A549 (cell line): ENCODE results near the gene EARS2. TPM values are rescaled to one million over a fixed set of nuclear protein-coding genes. Genes with fewer than 3 reads are reported as not detected.

Experiments used
- ATAC-seq, 2 experiments: fragments of 200-7000 bp in 1 of 2; fragments of >200 bp in 1 of 2; cut with Nextera tagmentation in 1 of 2; cut with Tn5 transposase in 1 of 2; 3 replicates each; pipeline versions ENCODE4 v1.8.0 to v1.9.1; 2018 to 2020; ENCODE audit warnings: mild to moderate bottlenecking in 1 of 2, moderate library complexity in 1 of 2
- CTCF ChIA-PET: fragments of 300-600 bp; sonication (Branson Sonifier 250); formaldehyde crosslinking; extraction: SDS; loops from one replicate; lab custom pipeline; 2021; ENCODE audit warnings: antibody characterized with exemption, inconsistent platforms; lab: Yijun Ruan, JAX
- POLR2A ChIA-PET: fragments of 350-600 bp; formaldehyde crosslinking; extraction: SDS; loops from one replicate; lab custom pipeline; 2021; ENCODE audit warnings: antibody characterized with exemption, inconsistent platforms; lab: Yijun Ruan, JAX
- DNase-seq, 2 experiments: peaks; one replicate each; pipeline versions ENCODE4 v3.0.0 to v3.0.0-alpha.2; 2011 to 2016; ENCODE audit warnings: low read depth in 1 of 2, low spot score in 1 of 2
- FAIRE-seq: peaks from 2 replicates; lab custom pipeline; 2011; peaks lifted over from hg19 to GRCh38; lab: Jason Lieb, UNC
- H3K27ac ChIP-seq, 2 experiments: fragments of >200 bp; sonication (Bioruptor Twin); formaldehyde crosslinking; 3 replicates each; pipeline ENCODE4 v1.5.1; 2016 to 2017
- H3K4me1 ChIP-seq: fragments of >200 bp; sonication (Bioruptor Twin); formaldehyde crosslinking; 3 replicates; pipeline ENCODE4 v1.6.1; 2016
- H3K4me2 ChIP-seq: fragments of >200 bp; sonication (Bioruptor Twin); formaldehyde crosslinking; 3 replicates; pipeline ENCODE4 v1.6.1; 2016
- H3K4me3 ChIP-seq: fragments of >200 bp; sonication (Bioruptor Twin); formaldehyde crosslinking; 3 replicates; pipeline ENCODE4 v1.5.1; 2016
- H3K9me3 ChIP-seq: fragments of >200 bp; sonication (Bioruptor Twin); formaldehyde crosslinking; 3 replicates; pipeline ENCODE4 v1.6.1; 2016
- CBX8 ChIP-seq: fragments of 200-600 bp; sonication (generic); IDR thresholded peaks from 2 replicates; pipeline ENCODE4 v1.6.1; 2016
- CEBPB ChIP-seq, 2 experiments: fragments of >200 bp in 1 of 2; sonication (Bioruptor Twin) in 1 of 2; formaldehyde crosslinking in 1 of 2; IDR thresholded peaks; 2 replicates each; pipeline ENCODE4 v1.6.1; 2012 to 2016
- EP300 ChIP-seq, 2 experiments: fragments of >200 bp; sonication (Bioruptor Twin); formaldehyde crosslinking; IDR thresholded peaks; 2 replicates in 1 of 2; 3 replicates in 1 of 2; pipeline ENCODE4 v1.6.1; 2016 to 2017
- FOSL2 ChIP-seq, 2 experiments: fragments of 450-650 bp in 1 of 2; fragments of >200 bp in 1 of 2; sonication (Bioruptor Twin) in 1 of 2; formaldehyde crosslinking; IDR thresholded peaks; 2 replicates each; pipeline versions ENCODE4 v1.5.0 to v1.6.1; 2016 to 2020; ENCODE audit warnings: mild to moderate bottlenecking in 1 of 2, moderate library complexity in 1 of 2
- GATA3 ChIP-seq: IDR thresholded peaks from 2 replicates; pipeline ENCODE4 v1.6.1; 2012; ENCODE audit warnings: borderline replicate concordance
- HOXB13 ChIP-seq: fragments of 250-450 bp; sonication (Bioruptor Pico); IDR thresholded peaks from 2 replicates; pipeline ENCODE4 v1.5.0; 2020; ENCODE audit warnings: low read depth, mild to moderate bottlenecking, moderate library complexity
- HOXB5 ChIP-seq: fragments of 250-450 bp; sonication (Bioruptor Pico); IDR thresholded peaks from 2 replicates; pipeline ENCODE4 v1.5.0; 2020; ENCODE audit warnings: mild to moderate bottlenecking, moderate library complexity
- MAFK ChIP-seq: fragments of 450-650 bp; IDR thresholded peaks from 2 replicates; pipeline ENCODE4 v1.6.1; 2014; ENCODE audit not compliant: partially characterized antibody
- MAZ ChIP-seq: fragments of 150-350 bp; IDR thresholded peaks from 2 replicates; pipeline ENCODE4 v1.6.1; 2014; ENCODE audit warnings: antibody characterized with exemption, low read depth, low read length, borderline replicate concordance
- NPAS2 ChIP-seq: fragments of 250-450 bp; sonication (Bioruptor Pico); IDR thresholded peaks from 2 replicates; pipeline ENCODE4 v1.8.0; 2022; ENCODE audit warnings: mild to moderate bottlenecking, moderate library complexity, borderline replicate concordance
- RAD21 ChIP-seq, 2 experiments: fragments of >200 bp in 1 of 2; sonication (Bioruptor Twin) in 1 of 2; formaldehyde crosslinking in 1 of 2; IDR thresholded peaks in 1 of 2; conservative IDR thresholded peaks in 1 of 2; 2 replicates in 1 of 2; 3 replicates in 1 of 2; pipeline ENCODE4 v1.6.1; 2012 to 2018; ENCODE audit warnings: inconsistent platforms in 1 of 2
- RARB ChIP-seq: fragments of 250-450 bp; sonication (Bioruptor Pico); IDR thresholded peaks from 2 replicates; pipeline ENCODE4 v1.8.0; 2021; ENCODE audit warnings: mild to moderate bottlenecking, moderate library complexity
- RCOR1 ChIP-seq: fragments of 150-350 bp; IDR thresholded peaks from 2 replicates; pipeline ENCODE4 v1.6.1; 2014; ENCODE audit warnings: antibody characterized with exemption, low read length, low read depth
- RFX5 ChIP-seq: fragments of 450-650 bp; IDR thresholded peaks from 2 replicates; pipeline ENCODE4 v1.7.1; 2014; ENCODE audit warnings: antibody characterized with exemption, mild to moderate bottlenecking, moderate library complexity
- RNF2 ChIP-seq: fragments of 200-600 bp; sonication (generic); IDR thresholded peaks from 2 replicates; pipeline ENCODE4 v1.6.1; 2016; ENCODE audit warnings: low read depth, mild to moderate bottlenecking, antibody characterized with exemption, moderate library complexity, borderline replicate concordance
- SREBF2 ChIP-seq: fragments of 450-650 bp; IDR thresholded peaks from 2 replicates; pipeline ENCODE4 v1.6.1; 2014; ENCODE audit warnings: mild to moderate bottlenecking, moderate library complexity
- TFCP2L1 ChIP-seq: fragments of 250-450 bp; sonication (Bioruptor Pico); IDR thresholded peaks from 2 replicates; pipeline ENCODE4 v1.5.0; 2021; ENCODE audit warnings: mild to moderate bottlenecking
- ZC3H11A ChIP-seq: fragments of 450-650 bp; IDR thresholded peaks from 2 replicates; pipeline ENCODE4 v1.6.1; 2014; ENCODE audit warnings: antibody characterized with exemption, mild to moderate bottlenecking
- WGBS: methylation state at CpG from one replicate; pipeline ENCODE4 v1.1.6; 2017; ENCODE audit errors: missing lambda C conversion rate; 5-methylcytosine and 5-hydroxymethylcytosine counted together
- polyA plus RNA-seq, 4 experiments: library from polyadenylated mRNA; depleted of rRNA in 3 of 4; stranded (reverse); fragments of >200 nt; fragmentation: RNase III in 1 of 4; extraction: RNeasy Plus Mini Kit Qiagen cat#74134 plus additional on column Dnase treatment in 1 of 4; gene quantifications; 2 replicates in 3 of 4; 3 replicates in 1 of 4; pipeline ENCODE4 v1.2.3, GENCODE V29; 2011 to 2017
- TF ChIP-seq, protein P1 (sequence below): fragments of 200-600 bp; sonication (generic); IDR thresholded peaks from 2 replicates; pipeline ENCODE4 v1.6.1; 2016; ENCODE audit warnings: antibody characterized with exemption, mild to moderate bottlenecking, moderate library complexity
- TF ChIP-seq, protein P2 (sequence below): IDR thresholded peaks from 2 replicates; pipeline ENCODE4 v1.6.1; 2012
- TF ChIP-seq, protein P3 (sequence below): fragments of 150-350 bp; IDR thresholded peaks from 2 replicates; pipeline ENCODE4 v1.6.1; 2014; ENCODE audit warnings: low read depth, mild to moderate bottlenecking, low read length
- TF ChIP-seq, protein P4 (sequence below): fragments of 450-650 bp; IDR thresholded peaks from 2 replicates; pipeline ENCODE4 v1.6.1; 2014; ENCODE audit warnings: antibody characterized with exemption
- TF ChIP-seq, protein P5 (sequence below): fragments of >200 bp; sonication (Bioruptor Twin); formaldehyde crosslinking; IDR thresholded peaks from 2 replicates; pipeline ENCODE4 v1.6.1; 2016
- TF ChIP-seq, protein P6 (sequence below): fragments of >200 bp; sonication (Bioruptor Twin); formaldehyde crosslinking; IDR thresholded peaks from 3 replicates; pipeline ENCODE4 v1.5.1; 2016

EARS2 gene
- polyA plus RNA-seq, 2 of the 4 experiments (the other 2 are of a cell fraction) = 30.4 to 45.2 TPM

DNA sequence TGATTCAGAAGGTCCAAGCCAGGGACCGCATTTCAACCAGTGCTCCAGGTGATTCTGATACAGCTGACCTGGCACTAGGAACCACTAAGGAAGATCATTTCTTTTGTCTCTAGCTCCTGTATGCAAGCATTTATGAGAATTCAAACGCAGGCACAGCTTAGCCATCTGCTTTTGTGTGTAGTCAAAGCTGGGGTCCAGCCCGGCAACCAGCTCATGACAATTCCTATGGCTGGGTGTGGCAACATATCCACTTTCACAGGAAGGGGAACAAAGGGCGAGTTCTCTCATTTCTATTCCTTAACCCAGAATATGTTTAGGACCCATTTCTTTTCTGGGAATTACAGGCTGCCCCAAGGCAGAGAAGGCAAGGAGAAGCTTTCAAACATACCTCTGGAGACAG lies 76.9 kb downstream of the EARS2 start:
- TF ChIP-seq RCOR1 (no peak), CBX8 (no peak), MAFK (no peak), RARB (CRISPR knock-in tag) (no peak), RNF2 (no peak), ZC3H11A (no peak), HOXB5 (CRISPR knock-in tag) (no peak)
- TF ChIP-seq, protein P1, sequence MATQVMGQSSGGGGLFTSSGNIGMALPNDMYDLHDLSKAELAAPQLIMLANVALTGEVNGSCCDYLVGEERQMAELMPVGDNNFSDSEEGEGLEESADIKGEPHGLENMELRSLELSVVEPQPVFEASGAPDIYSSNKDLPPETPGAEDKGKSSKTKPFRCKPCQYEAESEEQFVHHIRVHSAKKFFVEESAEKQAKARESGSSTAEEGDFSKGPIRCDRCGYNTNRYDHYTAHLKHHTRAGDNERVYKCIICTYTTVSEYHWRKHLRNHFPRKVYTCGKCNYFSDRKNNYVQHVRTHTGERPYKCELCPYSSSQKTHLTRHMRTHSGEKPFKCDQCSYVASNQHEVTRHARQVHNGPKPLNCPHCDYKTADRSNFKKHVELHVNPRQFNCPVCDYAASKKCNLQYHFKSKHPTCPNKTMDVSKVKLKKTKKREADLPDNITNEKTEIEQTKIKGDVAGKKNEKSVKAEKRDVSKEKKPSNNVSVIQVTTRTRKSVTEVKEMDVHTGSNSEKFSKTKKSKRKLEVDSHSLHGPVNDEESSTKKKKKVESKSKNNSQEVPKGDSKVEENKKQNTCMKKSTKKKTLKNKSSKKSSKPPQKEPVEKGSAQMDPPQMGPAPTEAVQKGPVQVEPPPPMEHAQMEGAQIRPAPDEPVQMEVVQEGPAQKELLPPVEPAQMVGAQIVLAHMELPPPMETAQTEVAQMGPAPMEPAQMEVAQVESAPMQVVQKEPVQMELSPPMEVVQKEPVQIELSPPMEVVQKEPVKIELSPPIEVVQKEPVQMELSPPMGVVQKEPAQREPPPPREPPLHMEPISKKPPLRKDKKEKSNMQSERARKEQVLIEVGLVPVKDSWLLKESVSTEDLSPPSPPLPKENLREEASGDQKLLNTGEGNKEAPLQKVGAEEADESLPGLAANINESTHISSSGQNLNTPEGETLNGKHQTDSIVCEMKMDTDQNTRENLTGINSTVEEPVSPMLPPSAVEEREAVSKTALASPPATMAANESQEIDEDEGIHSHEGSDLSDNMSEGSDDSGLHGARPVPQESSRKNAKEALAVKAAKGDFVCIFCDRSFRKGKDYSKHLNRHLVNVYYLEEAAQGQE = no peak
- TF ChIP-seq, protein P2, sequence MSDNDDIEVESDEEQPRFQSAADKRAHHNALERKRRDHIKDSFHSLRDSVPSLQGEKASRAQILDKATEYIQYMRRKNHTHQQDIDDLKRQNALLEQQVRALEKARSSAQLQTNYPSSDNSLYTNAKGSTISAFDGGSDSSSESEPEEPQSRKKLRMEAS = no peak
- TF ChIP-seq, protein P3, sequence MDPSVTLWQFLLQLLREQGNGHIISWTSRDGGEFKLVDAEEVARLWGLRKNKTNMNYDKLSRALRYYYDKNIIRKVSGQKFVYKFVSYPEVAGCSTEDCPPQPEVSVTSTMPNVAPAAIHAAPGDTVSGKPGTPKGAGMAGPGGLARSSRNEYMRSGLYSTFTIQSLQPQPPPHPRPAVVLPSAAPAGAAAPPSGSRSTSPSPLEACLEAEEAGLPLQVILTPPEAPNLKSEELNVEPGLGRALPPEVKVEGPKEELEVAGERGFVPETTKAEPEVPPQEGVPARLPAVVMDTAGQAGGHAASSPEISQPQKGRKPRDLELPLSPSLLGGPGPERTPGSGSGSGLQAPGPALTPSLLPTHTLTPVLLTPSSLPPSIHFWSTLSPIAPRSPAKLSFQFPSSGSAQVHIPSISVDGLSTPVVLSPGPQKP = no peak
- 93% methylated on average over 4 of the region's 4 CpGs for WGBS
- H3K4me2 ChIP-seq = no peak overlapping the region
- no peaks in the 10 kb centered on the region for H3K9me3 ChIP-seq
- H3K4me3 ChIP-seq = no peak overlapping the region
- H3K4me1 ChIP-seq = no peaks in the 10 kb centered on the region
- ChIA-PET CTCF (interaction anchor here (1.1 to 1.5 kb wide), 3 partner anchors 9 to 46 kb away, joined by 4 to 5 read pairs (median 4); no protein-coding TSS in a partner anchor), POLR2A (no interaction called here)
- H3K27ac ChIP-seq = no peak overlapping the region
- ATAC-seq (no peak), DNase-seq (no peak), FAIRE-seq (no peak)

DNA sequence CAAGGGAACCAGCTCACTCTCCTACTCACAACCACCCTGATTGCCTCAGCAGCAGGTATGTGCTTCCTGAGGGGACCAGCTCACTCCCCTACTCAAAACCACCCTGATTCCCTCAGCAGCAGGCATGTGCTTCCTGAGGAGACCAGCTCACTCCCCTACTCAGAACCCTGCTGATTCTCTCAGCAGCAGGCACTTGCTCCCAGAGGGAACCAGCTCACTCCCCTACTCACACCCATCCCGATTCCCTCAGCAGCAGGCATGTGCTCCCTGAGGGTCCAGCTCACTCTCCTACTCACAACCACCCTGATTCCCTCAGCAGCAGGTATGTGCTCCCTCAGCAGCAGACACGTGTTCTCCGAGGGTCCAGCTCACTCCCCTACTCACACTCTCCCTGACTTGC lies 78.0 kb downstream of the EARS2 start:
- FAIRE-seq (no peak), DNase-seq (no peak), ATAC-seq (peak in 1 of 2 experiments; percentile 58; a peak in 2 of 6 replicates)
- H3K27ac ChIP-seq = no peak overlapping the region
- 98% methylated on average over 3 of the region's 3 CpGs for WGBS
- no peaks in the 10 kb centered on the region for H3K9me3 ChIP-seq
- CTCF ChIA-PET = interaction anchor here (1.5 kb wide), 2 partner anchors 13 to 45 kb away, joined by 4 to 5 read pairs; no protein-coding TSS in a partner anchor
- no peak overlapping the region for H3K4me3 ChIP-seq
- H3K4me2 ChIP-seq = no peak overlapping the region
- TF ChIP-seq, protein P3 = no peak
- no peak for TF ChIP-seq RFX5
- TF ChIP-seq, protein P4, sequence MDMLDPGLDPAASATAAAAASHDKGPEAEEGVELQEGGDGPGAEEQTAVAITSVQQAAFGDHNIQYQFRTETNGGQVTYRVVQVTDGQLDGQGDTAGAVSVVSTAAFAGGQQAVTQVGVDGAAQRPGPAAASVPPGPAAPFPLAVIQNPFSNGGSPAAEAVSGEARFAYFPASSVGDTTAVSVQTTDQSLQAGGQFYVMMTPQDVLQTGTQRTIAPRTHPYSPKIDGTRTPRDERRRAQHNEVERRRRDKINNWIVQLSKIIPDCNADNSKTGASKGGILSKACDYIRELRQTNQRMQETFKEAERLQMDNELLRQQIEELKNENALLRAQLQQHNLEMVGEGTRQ = no peak
- TF ChIP-seq HOXB5 (CRISPR knock-in tag) = no peak
- no peak for TF ChIP-seq GATA3
- POLR2A ChIA-PET = no interaction called here
- H3K4me1 ChIP-seq = no peaks in the 10 kb centered on the region

DNA sequence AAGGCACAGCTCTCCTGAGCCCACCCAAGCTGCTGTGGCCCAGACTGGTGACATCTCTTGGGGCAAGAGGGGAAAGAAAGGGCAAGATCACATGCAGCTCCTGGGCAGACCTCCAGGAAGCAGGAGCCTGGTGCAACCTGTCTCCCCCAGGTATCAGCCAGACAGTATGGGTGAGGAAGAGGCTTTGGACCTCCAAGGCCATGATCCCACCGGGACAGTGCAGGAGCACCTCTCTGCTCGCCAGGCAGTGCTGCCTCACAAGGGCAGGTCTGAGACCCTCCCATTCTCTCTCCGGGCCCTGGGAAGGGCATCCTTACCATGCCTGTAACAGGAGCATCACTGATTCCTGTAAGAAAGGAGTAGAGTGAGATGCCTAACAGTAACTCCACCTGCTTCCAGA lies 78.6 kb downstream of the EARS2 start:
- Histone ChIP-seq H3K27ac (no peak overlapping the region), H3K4me3 (no peak overlapping the region), H3K4me2 (no peak overlapping the region), H3K9me3 (no peaks in the 10 kb centered on the region), H3K4me1 (no peaks in the 10 kb centered on the region)
- 100% methylated on average over 2 of the region's 3 CpGs for WGBS
- no peak for DNase-seq
- CTCF ChIA-PET = no interaction called here
- no peak; a peak in 1 of 6 replicates for ATAC-seq
- POLR2A ChIA-PET = no interaction called here
- FAIRE-seq = no peak
- TF ChIP-seq CEBPB (IDR thresholded peaks at IDR 0.05) (no peak), RCOR1 (no peak), TFCP2L1 (CRISPR knock-in tag) (no peak), RAD21 (conservative IDR thresholded peaks at IDR 0.05 in 1 of 2, IDR thresholded peaks at IDR 0.05 in 1 of 2) (no peak), FOSL2 (IDR thresholded peaks at IDR 0.05) (no peak), FOSL2 (CRISPR knock-in tag; IDR thresholded peaks at IDR 0.05) (no peak), EP300 (IDR thresholded peaks at IDR 0.05) (no peak), MAZ (no peak), SREBF2 (no peak), HOXB13 (CRISPR knock-in tag) (no peak), NPAS2 (no peak), RNF2 (no peak)
- TF ChIP-seq, protein P5, sequence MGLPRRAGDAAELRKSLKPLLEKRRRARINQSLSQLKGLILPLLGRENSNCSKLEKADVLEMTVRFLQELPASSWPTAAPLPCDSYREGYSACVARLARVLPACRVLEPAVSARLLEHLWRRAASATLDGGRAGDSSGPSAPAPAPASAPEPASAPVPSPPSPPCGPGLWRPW = no peak
- TF ChIP-seq, protein P6, sequence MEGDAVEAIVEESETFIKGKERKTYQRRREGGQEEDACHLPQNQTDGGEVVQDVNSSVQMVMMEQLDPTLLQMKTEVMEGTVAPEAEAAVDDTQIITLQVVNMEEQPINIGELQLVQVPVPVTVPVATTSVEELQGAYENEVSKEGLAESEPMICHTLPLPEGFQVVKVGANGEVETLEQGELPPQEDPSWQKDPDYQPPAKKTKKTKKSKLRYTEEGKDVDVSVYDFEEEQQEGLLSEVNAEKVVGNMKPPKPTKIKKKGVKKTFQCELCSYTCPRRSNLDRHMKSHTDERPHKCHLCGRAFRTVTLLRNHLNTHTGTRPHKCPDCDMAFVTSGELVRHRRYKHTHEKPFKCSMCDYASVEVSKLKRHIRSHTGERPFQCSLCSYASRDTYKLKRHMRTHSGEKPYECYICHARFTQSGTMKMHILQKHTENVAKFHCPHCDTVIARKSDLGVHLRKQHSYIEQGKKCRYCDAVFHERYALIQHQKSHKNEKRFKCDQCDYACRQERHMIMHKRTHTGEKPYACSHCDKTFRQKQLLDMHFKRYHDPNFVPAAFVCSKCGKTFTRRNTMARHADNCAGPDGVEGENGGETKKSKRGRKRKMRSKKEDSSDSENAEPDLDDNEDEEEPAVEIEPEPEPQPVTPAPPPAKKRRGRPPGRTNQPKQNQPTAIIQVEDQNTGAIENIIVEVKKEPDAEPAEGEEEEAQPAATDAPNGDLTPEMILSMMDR = no peak
